HG03565 (cell line): ENCODE results near the gene MAFG.
"Not testable (repeated sequence)": the region's sequence is repeated elsewhere in the genome, so short reads cannot be mapped to it uniquely, and the experiment has no call there.

Experiments
- ATAC-seq: cut with Tn5 transposase; IDR thresholded peaks from one replicate; pipeline ENCODE4 v1.9.1; 2021; ENCODE audit warnings: mild to moderate bottlenecking, moderate library complexity; ENCODE audit not compliant: unreplicated experiment

Gene MAFG

DNA sequence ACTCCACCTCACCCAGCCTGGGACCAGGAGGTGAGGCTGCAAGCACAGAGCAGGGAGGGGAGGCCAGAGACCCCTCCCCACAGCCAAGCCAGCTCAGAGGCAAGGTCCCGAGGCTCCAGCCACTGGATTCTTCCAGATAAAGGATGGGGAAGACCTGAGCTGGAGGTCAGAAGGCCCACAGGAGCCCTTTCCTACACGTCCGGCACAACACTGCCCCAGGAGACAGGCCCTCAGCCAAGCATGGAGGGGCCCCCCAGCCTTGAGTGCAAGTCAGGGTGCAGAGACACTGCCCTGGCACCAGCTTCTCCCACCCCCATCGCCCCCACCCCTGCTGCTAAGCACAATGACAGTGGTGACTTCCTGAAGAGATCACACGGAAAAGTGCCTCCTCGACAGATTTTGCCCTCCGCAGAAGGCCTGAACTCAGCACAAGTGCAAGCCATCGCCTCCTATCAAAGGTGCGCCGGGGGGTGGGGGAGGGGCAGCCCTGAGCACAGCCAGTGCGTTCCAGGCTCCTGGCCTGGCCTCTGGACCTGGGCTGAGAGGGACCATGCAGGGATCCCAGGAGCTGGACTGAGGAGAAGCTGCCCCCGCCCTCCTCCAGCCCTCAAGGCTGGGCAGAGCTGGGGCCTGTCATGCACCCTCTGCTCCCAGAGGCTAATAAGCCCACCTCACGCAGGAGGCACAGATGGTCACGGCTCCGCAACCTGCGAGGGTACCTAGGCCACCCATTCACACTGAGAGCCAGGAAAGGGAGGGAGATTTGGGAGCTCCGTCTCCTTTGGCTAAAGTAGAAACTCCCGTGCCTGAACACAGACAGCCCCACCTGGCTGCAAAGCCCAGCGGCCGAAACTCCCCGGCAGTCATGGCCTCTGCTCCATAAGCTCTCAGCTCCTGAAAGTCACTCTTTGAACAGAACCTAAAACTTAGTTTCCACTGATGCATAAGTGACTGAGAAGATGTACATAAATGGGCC lies 2.7 kb downstream of the MAFG start:
- no peak for ATAC-seq

DNA sequence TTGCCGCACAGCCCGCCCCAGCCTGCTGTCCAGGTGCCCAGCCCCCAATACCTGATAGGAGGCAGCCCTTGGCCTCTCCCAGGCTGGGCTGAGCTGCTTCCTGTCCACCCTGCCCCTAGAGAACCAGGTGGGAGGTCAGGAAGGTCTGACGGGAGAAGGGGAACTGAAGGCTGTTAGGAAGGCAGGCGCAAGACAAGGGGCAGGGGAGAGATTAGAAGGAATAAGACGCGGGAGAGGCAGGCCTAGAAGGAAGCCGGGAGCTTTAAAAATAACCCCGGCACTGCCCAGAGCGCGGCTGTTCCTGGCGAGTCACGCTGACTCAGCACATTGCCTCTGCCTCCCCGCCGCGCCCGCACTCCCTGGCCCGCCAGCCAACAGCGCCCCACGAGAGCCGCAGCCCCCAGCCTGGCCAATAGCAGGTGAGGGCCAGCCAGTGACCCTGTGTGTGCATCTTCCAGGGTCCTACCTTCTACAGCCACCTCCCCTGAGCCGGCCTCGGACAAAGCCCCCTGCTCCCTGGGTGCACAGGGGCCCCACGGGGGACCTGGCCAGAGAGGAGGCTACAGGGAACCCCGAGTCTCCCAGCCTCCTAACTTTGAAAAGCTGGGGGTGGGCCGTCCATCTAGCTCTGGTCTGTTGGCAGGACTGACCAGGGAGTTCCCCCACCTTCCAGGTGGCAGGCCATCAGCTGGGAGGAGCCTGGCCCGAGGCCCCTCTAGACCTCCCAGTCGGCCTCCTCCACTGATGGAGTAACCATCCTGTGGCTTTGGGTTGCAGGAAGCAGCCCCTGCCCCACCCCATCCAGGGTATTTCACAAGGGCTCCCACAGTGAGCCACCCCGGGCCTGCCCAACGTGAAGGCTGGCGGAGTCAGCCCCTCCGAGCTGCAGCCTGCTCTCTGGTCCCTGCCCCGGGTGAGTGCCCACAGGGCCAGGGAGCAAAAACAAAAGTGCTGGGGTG lies 4.0 kb downstream of the MAFG start:
- ATAC-seq = no peak

DNA sequence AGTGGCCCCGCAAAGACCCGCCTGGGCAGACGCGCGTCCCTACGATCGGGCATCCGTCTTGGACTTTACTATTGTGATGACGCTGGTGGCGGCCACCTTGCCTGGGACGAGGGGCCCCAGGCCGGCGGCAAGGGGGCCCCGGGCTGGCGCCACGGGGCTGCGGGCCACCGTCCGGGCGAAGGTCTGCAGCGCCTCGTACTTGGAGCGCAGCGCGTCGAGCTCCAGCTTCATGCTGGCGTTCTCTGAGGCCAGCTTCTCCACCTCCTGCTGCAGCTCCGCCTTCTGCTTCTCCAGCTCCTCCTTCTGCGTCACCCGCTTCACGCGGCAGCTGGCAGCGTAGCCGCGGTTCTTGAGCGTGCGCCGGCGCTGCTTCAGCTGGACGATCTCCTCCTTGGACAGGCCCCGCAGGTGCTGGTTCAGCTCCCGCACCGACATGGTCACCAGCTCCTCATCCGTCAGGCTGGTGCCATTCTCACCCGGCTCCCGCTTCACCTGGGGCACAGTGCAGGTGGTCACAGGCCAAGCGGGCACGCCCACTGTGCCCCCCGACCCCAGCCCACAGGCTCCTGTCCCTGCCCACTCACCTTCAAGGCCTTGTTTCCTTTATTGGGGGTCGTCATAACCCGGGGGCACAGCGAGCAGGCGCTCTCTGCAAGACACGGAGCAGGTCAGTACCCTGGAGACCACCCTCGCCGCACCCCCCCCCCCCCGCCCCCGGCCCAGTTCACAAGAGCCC lies 4.8 kb downstream of the MAFG start:
- no peak for ATAC-seq

DNA sequence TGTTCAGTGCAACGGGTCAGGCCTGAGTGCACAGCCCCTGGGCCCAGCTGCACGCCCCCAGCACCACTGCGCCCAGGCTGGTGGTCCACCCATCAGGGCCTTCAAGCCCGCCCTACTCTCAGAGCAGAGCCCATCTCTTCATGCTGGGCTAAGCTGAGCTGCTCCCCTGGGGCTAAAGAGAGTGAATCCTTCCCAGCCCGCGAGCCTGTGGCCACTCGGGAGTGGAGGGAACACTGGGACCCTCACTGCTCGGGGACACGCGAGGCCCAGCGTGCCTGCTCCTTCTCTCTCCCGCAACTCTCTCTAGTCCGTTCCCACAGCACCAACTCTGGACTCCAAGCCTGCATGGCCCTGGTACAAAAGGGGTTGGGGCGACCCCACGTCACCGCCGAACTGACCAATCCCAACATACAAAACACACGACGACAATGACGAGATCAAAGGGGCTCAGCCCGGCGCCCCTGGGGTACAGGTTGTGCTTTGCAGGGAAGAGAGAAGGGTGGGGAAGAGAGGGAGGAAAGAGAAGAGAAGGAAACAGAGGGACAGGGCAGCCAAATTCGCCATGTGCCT lies 5.5 kb downstream of the MAFG start:
- no peak for ATAC-seq

DNA sequence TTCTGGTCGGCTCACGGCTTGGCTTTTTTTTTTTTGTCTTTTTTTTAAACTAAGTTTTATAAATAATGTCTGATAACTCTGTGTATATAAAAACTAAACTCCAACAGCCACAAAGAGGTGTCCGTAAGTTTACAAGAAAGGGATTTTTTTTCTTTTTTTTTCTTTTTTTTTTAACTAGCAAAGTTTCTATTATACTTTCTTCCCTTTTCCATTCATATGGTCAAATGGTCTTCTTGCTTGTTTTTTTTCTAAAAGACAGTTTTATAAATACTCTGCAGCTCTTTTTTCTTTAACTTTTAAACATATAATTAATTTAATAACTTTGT lies 6.0 kb downstream of the MAFG start:
- ATAC-seq = no peak

DNA sequence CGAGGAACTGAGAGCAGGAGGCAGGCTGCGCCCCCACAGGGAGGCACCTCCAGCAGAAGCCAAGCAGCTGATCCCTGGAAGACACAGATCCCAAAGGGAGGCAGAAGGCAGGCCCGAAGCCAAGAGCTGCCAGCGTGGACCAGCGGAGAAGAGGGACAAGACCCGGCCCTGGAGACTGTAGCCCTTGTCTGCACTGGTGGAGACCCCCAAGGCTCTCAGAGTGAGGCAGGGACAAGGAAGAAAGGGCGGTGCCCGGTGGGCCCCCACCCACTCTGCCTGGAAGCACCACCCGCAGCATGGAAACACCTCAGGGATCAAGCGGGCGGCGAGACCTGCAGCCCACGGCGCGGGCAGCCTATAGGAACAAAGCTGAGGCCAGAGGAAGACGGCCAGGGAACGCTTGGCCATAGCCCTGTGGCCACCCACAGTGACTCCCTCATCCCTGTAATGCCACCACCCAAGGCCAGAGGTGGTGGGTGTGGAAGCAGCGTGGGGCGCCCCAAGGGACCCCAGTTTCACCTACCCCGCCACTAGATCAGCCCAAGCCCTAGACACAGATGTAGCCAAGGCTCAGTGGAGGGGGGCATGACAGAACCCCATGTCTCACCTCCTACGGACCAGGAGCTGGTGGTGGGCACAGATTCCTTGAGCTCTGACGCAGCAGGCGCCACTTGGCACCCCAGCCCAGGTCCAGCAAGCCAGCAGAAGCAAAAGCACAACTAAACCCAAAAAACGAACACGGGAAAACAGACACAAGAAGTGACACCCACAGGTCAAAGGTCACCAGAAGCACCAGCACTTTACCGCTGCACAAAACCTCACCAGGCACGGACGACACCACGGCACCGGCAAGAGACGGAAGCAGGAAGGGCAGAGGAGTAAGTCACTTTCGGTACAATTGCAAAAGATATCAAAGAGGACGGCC lies 6.7 kb downstream of the MAFG start:
- ATAC-seq = no peak

DNA sequence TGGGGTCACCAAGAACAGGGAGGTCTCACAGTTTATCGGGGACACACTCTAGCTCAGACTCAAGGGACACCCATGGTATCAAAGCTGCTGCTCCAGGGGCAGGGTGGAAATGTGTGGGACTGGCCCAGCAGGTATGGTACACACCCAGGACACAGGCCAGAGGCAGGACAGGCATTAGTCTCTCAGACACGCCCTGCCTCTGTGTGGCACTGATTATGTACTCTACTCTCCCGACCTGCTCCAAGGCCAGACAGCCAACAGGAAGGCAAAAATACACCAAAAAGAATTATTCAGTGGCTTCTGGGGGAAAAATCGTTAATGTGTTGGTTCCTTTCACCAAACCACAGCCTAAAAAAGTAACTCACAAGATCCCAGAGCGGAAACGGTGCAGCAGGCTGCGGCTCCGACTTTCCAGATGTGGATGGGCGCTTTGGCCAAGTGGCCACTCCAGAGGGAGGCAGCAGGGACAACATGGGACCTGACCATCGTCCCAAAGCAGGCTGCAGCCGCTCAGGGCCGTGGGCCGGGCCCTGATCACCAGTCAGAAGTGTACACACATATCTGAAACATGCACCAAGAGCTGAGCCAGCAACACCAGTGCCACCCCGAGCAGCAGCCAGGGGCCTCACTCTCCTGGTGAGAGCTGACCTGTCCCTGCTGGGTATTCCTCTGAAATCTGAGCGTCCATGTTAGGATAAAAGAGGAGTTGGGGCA lies 8.5 kb downstream of the MAFG start:
- no peak for ATAC-seq

DNA sequence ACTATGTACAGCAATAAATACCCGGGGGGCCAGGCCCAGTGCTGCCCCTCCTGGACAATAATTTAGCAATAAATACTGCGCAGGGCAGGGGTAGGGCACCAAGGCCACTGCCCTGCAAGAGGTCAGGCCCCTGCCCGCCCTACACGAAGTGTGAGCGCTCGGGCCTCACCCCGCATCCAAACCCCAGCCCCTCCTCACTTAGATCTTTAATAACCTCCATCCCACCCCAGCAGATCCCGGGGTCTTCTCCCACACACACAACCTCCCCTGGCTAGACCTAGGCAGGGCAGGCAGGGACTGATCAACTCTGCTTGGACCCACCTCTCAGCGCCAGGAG lies 9.2 kb downstream of the MAFG start:
- not testable (repeated sequence) for ATAC-seq

DNA sequence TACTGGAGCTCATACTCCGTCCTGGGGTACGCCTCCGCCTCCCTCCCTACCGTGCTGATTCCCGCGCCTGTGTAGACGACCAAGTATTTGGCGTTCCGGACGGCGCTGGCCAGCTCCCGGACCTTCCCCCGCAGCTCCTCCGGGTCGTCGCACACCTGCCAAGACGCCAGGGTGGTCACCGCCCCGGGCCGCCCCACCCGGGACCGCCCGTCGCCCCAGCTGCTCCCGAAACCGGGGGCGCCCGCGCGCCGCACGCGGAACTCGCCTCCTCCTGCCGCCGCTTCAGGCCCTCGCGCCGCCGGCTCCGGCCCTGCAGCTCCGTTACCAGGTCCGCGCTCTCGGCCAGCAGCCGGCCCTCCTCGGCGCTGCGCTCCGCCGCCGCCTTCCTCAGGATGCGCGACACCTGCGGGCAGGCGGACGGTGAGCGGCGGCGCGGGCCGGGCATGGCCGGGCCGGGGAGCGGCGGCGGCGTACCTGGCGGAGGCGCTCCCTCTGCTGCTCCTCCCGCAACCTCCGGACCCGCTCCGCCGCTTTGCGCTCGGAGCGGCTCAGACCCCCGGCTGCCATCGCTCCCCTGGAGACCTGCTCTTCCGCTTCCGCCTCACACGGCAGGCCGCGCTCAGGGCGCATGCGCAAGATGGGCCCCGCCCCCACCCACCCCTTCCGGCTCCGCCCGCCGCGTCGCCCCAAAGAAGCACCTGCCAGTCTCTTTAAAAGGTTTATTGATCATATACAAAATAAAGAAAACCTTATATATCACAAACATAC lies 9.8 kb downstream of the MAFG start, which contains the start of gene SIRT7:
Gene SIRT7 (minus strand): TSS at position 612 of the 768 bp plus-strand sequence. CDS start 45 bp downstream, at position 567.
- peak; percentile 63 for ATAC-seq

DNA sequence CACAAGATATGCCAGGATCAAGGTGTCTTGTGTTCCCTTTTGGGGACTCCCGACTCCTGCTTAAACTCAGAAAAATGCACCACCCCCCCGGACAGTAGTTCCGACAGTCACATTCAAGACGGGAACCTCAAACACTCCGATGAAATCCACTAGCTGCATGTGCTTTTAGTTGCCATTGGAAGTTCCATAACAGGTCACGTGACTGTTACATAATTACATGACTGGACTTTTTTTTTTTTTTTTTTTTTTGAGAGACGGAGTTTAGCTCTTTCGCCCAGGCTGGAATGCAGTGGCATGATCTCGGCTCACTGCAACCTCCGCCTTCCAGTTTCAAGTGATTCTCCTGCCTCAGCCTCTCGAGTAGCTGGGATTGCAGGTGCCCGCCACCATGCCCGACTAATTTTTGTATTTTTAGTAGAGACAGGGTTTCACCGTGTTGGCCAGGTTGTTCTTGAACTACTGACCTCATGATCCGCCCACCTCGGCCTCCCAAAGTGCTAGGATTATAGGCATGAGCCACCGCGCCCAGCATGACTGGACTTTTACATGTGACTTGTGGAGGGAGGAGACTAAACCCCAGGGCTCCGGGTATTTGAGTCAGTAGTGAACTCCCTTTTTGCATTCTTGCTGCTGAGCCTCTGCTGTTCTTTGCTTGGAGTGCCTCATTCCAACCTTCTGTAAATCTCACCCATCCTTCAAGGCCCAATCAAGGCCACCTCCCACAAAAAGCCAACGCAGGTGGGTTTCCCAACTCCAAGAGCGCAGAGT lies 11.1 kb downstream of the MAFG start:
- no peak for ATAC-seq

DNA sequence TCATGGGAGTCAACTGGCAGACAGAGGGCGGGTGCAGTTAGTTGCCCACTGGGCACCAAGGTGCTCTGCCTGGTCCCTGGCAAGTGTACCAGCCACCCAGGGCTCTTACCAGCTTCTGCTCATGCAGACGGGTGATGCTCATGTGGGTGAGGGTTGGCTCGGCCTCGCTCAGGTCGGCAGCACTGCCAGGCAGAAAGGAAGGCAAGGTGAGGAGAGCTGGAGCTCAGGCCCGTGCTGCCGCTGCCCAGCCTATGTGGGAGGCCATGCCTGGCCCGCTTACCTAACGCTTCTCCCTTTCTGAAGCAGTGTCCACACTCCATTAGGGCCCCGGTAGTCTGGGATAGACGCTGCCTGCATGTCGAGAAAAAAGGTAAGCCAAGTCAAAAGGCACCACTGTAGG lies 12.2 kb downstream of the MAFG start:
- no peak for ATAC-seq

DNA sequence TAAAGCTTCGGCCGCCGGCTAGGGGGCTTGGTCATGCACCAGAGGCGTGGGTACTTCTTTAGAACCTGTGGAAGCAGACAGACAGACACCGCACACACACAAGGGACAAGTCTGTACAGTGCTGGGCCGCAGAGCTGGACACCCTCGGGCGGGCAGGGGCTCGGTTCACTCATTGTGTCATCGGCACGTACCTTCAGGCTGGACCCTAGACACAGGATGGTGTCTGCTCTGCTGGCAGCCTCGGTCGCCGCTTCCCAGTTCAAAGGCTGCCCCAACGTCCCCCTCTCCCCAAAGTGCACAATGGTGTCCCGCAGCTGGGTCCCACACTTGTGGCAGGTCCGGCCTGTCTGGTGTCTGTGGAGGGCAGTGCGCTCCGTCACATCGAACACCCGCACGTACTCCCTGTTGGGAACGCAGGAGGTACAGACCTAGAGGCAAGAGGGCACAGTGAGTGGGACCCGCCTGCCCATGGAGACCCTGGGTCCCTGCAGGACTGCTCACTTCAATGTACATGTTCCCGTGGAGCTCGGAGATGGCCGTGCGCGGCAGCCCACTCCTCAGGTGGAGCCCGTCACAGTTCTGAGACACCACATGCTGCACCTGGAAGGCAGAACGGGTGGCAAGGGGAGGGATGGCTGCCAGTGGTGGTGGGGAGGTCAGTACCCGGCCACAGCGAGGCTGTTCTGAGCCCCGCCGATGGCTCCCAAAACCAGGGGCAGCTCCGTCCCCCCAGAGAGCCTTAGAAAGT lies 13.3 kb downstream of the MAFG start:
- ATAC-seq = no peak

DNA sequence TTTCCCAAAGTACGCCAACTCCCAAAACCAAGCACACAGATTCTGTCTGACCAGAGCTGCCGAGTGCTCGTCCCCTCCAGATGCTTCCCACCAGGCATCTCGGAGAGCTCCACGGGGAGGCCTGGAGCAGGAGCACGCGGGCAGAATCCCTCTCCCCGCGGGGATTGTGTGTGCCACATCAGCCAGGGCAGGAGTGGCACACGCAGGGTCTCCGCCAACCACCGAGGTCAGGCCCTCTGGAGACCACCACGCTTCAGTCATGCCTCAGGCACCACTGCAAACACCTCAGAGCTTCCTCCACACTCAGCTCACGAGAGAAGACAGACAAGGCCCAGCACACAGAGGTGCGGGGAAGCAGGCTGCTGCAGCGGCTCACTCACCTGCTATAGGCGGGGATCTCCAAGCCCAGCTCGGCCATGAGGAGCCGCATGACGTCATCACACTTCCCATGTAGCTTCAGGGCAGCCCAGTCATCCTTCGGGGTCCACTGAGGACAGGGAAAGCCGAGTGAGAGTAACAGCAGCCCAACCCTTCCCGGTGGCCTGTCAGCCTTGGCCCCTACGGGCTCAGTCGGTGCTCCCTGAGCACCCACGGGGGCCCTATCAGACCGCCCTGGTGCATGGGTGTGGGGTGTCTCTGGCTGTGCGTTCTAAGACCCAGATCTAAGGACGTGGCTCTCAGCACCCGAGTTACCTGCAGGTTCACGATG lies 14.0 kb downstream of the MAFG start:
- ATAC-seq = no peak

DNA sequence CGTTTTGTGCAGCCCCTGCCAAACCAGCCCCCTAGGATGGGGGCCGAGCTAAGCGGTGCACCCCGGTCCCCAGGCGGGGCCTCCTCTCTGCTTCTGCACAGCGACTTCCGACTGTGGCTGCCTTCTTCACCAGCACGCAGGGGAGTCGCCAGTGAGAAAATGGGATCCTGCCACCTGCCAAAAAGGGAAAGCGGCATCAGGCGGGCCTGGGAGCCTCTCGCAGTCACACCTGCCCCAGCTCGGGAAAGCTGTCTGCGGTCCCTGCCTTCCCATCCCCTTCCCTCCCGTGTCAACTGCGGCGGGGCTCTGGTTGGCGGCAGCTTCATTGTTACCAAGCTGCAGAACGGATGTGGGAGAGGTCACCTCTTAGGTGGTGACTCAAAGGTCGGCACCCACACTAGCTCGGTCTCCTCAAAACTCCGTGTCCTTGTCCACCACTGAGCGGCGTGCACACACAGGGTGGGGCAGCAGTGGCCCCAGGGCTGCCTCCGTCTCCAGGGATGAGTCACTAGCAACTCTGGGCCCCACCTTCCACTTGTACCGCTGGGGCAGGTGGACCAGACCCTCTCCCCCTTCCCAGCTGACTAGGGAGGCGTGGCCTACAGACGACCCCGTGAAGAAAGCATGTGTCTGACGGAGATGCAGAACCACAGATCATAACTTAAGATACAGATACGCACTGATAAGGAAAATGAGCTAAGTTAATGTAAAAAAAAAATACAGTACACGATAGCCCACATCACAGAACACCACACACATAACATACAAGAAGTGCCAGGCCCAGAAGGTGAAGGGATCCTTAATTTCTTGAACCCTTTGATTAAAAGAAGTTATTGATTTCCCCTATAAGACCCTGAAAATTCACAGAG lies 14.9 kb downstream of the MAFG start:
- no peak for ATAC-seq

DNA sequence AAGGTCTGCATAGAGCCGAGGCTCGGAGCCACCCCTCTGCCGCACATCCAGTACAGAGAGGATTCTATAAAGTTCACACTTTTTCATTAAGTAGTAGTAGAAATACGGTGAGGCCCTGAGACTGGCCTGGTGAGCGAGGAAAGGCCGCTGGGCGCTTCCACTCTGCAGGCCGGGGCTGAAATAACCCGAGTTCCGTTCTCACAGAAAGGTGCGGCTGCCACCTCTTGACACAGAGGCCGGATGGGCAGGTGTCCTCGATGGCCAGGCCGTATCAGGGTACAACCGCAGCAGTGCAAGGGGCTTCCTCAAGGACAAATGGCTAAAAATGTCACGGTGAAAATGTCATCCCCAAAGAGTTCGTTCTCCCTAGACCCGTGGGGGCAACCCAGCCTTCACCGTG lies 15.6 kb downstream of the MAFG start:
- no peak for ATAC-seq
